CD1c-positive myeloid dendritic cell (primary cell): ENCODE results near the gene ANKLE1.
A peak's percentile ranks its signal among the peaks of the same experiment; 100 is the strongest.

Source experiments
- DNase-seq: peaks from one replicate; pipeline ENCODE4 v3.0.0-alpha.2; 2016; ENCODE audit errors: extremely low spot score

Gene ANKLE1

GRCh38 chr19:17325881-17326594 is 44.3 kb downstream of the ANKLE1 start:
- no peak for DNase-seq

GRCh38 chr19:17326595-17326966 is 44.9 kb downstream of the ANKLE1 start:
- no peak for DNase-seq

- no peak for DNase-seq
Measured at GRCh38 chr19:17327068-17327653, 45.5 kb downstream of the ANKLE1 start.

- DNase-seq = peak; percentile 72
Measured at GRCh38 chr19:17327654-17328516, 46.2 kb downstream of the ANKLE1 start.

- DNase-seq = no peak
Measured at GRCh38 chr19:17328517-17329365, 47.0 kb downstream of the ANKLE1 start.

GRCh38 chr19:17329366-17330261 is 47.9 kb downstream of the ANKLE1 start:
- DNase-seq = no peak

DNA sequence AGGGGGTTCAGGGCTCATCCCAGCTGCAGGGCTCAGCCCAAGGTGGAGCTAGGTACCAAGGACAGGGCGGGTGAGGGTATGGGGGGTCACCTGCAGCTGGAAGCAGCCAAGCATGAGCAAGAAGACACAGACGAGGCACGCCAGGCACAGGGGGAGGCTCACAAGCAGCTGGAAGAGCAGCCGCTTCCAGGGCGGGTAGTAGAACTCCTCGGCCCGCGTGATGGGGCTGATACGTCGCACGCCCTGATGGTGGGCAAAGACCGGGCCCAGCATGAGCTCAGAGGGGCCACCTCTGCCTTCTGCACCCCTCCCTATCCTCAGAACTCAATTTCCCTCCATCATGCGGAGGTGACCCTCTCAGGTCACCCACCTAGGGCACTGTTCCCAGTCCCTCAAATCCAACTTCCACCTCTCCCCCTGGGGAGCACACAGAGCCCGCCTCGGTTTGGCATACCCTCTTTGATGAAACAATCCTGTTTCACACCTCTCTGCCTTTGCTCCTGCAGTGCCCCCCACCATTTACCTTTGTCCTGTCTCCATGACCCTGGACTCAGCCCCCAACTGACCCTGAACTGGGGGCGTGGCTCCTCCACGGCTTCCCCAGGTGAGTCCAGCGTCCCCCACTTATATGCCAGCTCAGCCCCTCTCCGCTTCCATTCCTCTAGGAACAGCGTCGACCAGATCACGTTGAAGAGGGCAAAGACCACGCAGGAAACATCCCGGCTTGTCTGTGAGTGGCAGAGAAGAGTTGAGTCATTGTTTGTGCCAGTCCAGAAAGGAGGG is 48.8 kb downstream of the ANKLE1 start:
- no peak for DNase-seq

- no peak for DNase-seq
Measured at GRCh38 chr19:17331045-17331558, 49.4 kb downstream of the ANKLE1 start.

DNA sequence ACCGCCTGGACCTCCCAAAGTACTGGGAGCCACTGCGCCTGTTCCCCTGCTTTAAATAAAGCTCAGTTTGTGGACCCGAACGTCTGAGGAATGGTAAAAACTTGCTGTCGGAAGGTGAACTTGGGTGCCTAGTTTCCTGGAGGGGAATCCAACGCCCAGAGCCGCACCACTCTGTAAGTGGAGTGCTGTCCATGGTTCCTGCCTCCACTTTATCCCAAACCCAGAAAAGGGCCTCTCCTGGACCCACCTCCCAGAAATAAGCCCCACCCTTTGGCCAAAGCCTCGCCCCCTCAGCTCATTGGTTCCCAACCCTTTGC is 50.6 kb downstream of the ANKLE1 start:
- DNase-seq = no peak

DNA sequence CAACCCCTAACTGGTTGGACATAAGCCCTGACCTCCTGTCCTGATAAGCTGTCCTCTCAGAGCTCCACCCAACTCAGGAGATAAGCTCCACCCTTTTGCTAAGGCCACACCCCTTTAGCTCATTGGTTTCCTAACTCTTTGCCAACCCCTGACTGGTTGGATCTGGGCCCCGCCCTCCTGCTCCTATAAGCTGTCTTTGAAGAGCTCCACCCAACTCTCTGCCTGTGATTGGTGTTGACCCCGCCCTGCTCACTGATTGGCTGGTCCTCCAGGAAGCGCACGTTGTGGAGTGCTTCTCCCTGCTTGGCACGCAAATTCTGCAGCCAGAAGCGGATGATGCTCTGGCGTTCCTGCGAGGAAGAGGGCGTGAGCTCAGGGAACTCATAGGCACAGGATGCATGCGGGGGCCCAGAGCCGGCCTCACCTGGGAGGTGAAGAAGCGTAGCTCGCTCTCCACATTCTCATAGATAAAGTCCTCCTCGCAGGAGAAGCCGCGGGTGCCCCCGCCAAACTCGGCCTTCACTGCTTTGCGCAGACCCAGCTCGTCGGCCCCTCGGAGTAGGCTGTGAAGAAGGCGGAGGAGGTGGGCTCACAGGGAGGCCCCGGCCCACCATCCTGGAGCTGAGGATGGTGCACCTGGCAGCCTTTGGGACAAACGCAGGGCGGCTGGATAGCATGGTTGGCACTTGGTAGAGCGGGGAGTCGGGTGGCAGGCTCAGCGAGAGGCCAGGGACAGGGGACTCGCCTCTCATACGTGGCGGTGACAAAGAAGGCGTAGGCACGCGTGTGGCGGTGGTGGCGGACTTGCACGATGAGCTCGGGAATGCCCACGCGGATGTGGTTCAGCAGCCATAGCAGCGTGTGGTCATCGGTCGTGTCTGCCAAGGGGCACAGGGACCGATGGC is 51.2 kb downstream of the ANKLE1 start:
- DNase-seq = peak; percentile 65

- peak; percentile 76 for DNase-seq
Measured at GRCh38 chr19:17333611-17334413, 52.1 kb downstream of the ANKLE1 start.

GRCh38 chr19:17334414-17335409 is 53.0 kb downstream of the ANKLE1 start, which contains the start of gene ANO8:
Gene ANO8, minus strand, starts transcription at chr19:17334855. Its CDS starts 185 bp downstream, at chr19:17334670.
- DNase-seq = peak; percentile 97

GRCh38 chr19:17335575-17335974 is 53.9 kb downstream of the ANKLE1 start:
- DNase-seq = no peak
